Stimulated activated CD8-positive, alpha-beta memory T cell treated with anti-CD3 and anti-CD28 coated beads, Interleukin-12 subunit alpha, Interleukin-12 subunit beta, amount 100 ng/mL, for 24 hours (primary cell): Measurements from ENCODE around the gene PITPNB.

ENCODE experiments used
- DNase-seq: peaks from one replicate; pipeline ENCODE4 v3.0.0-alpha.2; 2020; ENCODE audit errors: extremely low read depth

PITPNB gene

GRCh38 chr22:27880778-27881394, 38.2 kb downstream of the PITPNB start:
- DNase-seq, result no peak

GRCh38 chr22:27879923-27880322, 39.1 kb downstream of the PITPNB start:
- no peak for DNase-seq

GRCh38 chr22:27878541-27878940, 40.5 kb downstream of the PITPNB start:
- no peak for DNase-seq

GRCh38 chr22:27877501-27877900, 41.6 kb downstream of the PITPNB start:
- DNase-seq, result no peak

- DNase-seq, result no peak
These were observed 42.4 kb downstream of the PITPNB start for GRCh38 chr22:27876684-27877083.

GRCh38 chr22:27875951-27876350, 43.1 kb downstream of the PITPNB start:
- DNase-seq, result no peak

GRCh38 chr22:27874764-27875163, 44.3 kb downstream of the PITPNB start:
- DNase-seq, result no peak

- no peak for DNase-seq
These were observed 44.9 kb downstream of the PITPNB start for GRCh38 chr22:27874185-27874584.

GRCh38 chr22:27873472-27873871, 45.6 kb downstream of the PITPNB start:
- DNase-seq, result no peak

GRCh38 chr22:27872488-27872887, 46.6 kb downstream of the PITPNB start:
- DNase-seq, result no peak

GRCh38 chr22:27871306-27872014, 47.6 kb downstream of the PITPNB start:
- no peak for DNase-seq

- DNase-seq, result no peak
These were observed 48.5 kb downstream of the PITPNB start for GRCh38 chr22:27870234-27871191.

- no peak for DNase-seq
These were observed 50.2 kb downstream of the PITPNB start for GRCh38 chr22:27868732-27869282.

GRCh38 chr22:27867953-27868731, 50.9 kb downstream of the PITPNB start:
- no peak for DNase-seq

GRCh38 chr22:27867085-27867952, 51.7 kb downstream of the PITPNB start:
- no peak for DNase-seq

GRCh38 chr22:27866135-27867084, 52.6 kb downstream of the PITPNB start:
- DNase-seq, result no peak

GRCh38 chr22:27865496-27865895, 53.6 kb downstream of the PITPNB start:
- no peak for DNase-seq

- no peak for DNase-seq
These were observed 55.5 kb downstream of the PITPNB start for GRCh38 chr22:27863556-27863955.

- no peak for DNase-seq
These were observed 56.1 kb downstream of the PITPNB start for GRCh38 chr22:27863001-27863400.
